HG02642 (cell line): ENCODE results near the gene ITIH1.

Experiments
- ATAC-seq: cut with Tn5 transposase; IDR thresholded peaks from one replicate; pipeline ENCODE4 v1.9.1; 2021; ENCODE audit warnings: mild to moderate bottlenecking; ENCODE audit not compliant: unreplicated experiment, poor library complexity

The ITIH1 gene

GRCh38 chr3:52809149-52809548 is 31.8 kb downstream of the ITIH1 start:
- no peak for ATAC-seq

- no peak for ATAC-seq
Observed at GRCh38 chr3:52809662-52810377, 32.4 kb downstream of the ITIH1 start.

- no peak for ATAC-seq
Observed at GRCh38 chr3:52810923-52811322, 33.5 kb downstream of the ITIH1 start.

- no peak for ATAC-seq
Observed at GRCh38 chr3:52811452-52812011, 34.1 kb downstream of the ITIH1 start.

GRCh38 chr3:52813810-52814209 is 36.4 kb downstream of the ITIH1 start:
- no peak for ATAC-seq

- no peak for ATAC-seq
Observed at GRCh38 chr3:52816199-52816598, 38.8 kb downstream of the ITIH1 start.

GRCh38 chr3:52816654-52817053 is 39.3 kb downstream of the ITIH1 start:
- no peak for ATAC-seq

- no peak for ATAC-seq
Observed at GRCh38 chr3:52817221-52817620, 39.8 kb downstream of the ITIH1 start.

- ATAC-seq = no peak
Observed at GRCh38 chr3:52817860-52818259, 40.5 kb downstream of the ITIH1 start.

- ATAC-seq = no peak
Observed at GRCh38 chr3:52819936-52820335, 42.5 kb downstream of the ITIH1 start.

- no peak for ATAC-seq
Observed at GRCh38 chr3:52820736-52821135, 43.3 kb downstream of the ITIH1 start.

- no peak for ATAC-seq
Observed at GRCh38 chr3:52822363-52822762, 45.0 kb downstream of the ITIH1 start.

- ATAC-seq = no peak
Observed at GRCh38 chr3:52824037-52824436, 46.6 kb downstream of the ITIH1 start.

GRCh38 chr3:52827441-52827840 is 50.0 kb downstream of the ITIH1 start:
- ATAC-seq = no peak

GRCh38 chr3:52827866-52828376 is 50.5 kb downstream of the ITIH1 start:
- ATAC-seq = no peak

- ATAC-seq = no peak
Observed at GRCh38 chr3:52829482-52829881, 52.1 kb downstream of the ITIH1 start.

- ATAC-seq = no peak
Observed at GRCh38 chr3:52829906-52830463, 52.6 kb downstream of the ITIH1 start.

GRCh38 chr3:52830535-52831258 is 53.3 kb downstream of the ITIH1 start, which contains the start of gene ITIH4:
TSS of gene ITIH4 (minus strand) at chr3:52830672. CDS start at chr3:52830642, 30 bp downstream.
- no peak for ATAC-seq

- no peak for ATAC-seq
Observed at GRCh38 chr3:52831500-52832301, 54.3 kb downstream of the ITIH1 start.

- no peak for ATAC-seq
Observed at GRCh38 chr3:52833202-52833601, 55.8 kb downstream of the ITIH1 start.
